ENCODE results near the gene MTHFD2L.
"Not testable (repeated sequence)": the region's sequence is repeated elsewhere in the genome, so short reads cannot be mapped to it uniquely, and the experiment has no call there.

Gene MTHFD2L

DNA sequence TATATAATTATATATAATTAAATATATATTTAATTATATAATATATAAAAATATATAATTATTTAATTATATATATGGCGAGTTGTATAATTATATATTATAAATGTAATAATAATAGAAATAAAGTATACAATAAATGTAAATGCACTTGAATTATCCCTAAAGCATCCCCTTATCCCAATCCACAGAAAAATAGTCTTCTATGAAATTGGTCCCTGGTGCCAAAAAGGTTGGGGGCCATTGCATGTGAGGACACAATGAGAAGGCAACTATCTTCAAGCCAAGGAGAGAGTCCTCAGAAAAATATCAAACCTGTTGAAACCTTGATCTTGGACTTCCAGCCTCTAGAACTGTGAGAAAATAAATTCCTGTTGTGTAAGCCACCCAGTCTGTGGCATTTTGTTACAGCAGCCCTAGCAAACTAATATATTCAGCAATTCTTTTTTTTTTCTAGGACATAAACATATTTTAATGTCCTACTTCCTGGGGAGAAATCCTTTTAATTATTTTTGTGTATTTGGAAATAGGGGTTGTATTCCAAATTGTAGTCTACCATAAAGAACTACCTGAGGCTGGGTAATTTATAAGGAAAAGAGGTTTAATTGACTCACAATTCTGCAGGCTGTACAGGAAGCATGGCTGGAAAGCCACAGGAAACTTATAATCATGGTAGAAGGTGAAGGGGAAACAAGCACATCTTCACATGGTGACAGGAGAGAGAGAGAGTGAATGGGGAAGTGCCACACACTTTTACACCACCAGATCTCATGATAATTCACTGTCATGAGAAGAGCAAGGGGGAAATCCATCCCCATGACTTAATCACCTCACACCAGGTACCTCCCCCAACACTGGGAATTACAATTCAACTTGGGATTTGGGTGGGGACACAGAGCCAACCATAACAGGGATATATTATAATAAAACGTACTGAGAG, 36.0 kb upstream of the MTHFD2L start:
- no peak for DNase-seq (ENCODE audit: low read depth)
- no peak overlapping the region for H3K4me3 ChIP-seq (ENCODE audit: low read depth, low read length)
- TF ChIP-seq, protein P1, sequence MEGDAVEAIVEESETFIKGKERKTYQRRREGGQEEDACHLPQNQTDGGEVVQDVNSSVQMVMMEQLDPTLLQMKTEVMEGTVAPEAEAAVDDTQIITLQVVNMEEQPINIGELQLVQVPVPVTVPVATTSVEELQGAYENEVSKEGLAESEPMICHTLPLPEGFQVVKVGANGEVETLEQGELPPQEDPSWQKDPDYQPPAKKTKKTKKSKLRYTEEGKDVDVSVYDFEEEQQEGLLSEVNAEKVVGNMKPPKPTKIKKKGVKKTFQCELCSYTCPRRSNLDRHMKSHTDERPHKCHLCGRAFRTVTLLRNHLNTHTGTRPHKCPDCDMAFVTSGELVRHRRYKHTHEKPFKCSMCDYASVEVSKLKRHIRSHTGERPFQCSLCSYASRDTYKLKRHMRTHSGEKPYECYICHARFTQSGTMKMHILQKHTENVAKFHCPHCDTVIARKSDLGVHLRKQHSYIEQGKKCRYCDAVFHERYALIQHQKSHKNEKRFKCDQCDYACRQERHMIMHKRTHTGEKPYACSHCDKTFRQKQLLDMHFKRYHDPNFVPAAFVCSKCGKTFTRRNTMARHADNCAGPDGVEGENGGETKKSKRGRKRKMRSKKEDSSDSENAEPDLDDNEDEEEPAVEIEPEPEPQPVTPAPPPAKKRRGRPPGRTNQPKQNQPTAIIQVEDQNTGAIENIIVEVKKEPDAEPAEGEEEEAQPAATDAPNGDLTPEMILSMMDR (IDR thresholded peaks at IDR 0.05; ENCODE audit: control insufficient read depth, extremely low read depth, insufficient read depth): no peak

DNA sequence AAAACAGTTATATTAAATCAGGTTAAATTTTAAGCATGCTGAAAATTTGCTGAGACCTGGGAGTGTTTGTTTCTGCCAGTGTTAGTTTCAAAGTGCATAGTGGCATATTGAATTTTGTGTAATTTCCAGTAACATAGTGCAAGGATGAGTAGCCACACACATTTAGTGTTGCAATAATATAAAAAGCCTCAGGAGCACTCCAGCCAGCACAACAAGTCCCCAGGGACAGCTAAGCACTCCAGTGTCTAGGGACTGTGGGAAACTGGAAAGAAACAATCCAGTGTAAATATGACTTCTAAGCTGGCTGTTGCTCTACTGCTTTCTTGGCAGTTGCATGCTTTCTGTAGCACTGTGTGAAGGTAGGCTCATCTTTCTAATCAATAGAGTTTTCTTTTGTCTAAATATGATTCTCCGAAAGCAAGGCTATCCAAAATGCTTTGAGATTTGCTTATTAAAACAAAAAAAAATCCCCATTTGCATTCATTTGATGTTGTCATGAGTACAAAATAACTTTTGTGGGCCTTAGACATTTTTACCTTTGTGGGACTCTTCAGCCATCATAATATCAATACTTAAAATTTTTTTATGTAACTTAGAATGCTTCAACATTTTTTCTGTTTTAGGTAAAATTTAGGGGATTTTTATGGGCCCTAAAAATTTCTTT, 34.7 kb upstream of the MTHFD2L start:
- TF ChIP-seq, protein P1 (IDR thresholded peaks at IDR 0.05; ENCODE audit: control insufficient read depth, extremely low read depth, insufficient read depth): no peak
- H3K4me3 ChIP-seq (ENCODE audit: low read depth, low read length): no peak overlapping the region
- DNase-seq (ENCODE audit: low read depth): peak; percentile 62

DNA sequence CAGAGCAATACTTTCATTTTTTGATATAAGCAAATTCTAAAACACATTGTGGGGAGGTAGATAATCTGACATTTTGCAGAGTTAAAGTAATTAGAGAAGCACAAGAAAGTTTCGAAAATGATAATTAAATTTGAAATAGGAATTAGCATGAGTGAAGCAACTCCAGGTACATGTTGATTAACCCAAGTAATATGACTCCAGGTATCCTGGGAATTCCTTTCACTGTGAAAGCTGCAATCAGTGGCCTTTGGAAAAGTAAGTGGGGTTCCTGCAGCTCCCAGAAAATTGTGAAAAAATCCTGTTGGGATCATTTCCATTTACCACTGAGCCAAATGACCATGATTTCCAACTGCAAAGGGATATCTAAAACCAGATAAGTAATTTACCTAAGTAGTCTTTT, 32.9 kb upstream of the MTHFD2L start:
- TF ChIP-seq, protein P1 (IDR thresholded peaks at IDR 0.05; ENCODE audit: control insufficient read depth, extremely low read depth, insufficient read depth): no peak
- no peak for DNase-seq (ENCODE audit: low read depth)
- no peak overlapping the region for H3K4me3 ChIP-seq (ENCODE audit: low read depth, low read length)

DNA sequence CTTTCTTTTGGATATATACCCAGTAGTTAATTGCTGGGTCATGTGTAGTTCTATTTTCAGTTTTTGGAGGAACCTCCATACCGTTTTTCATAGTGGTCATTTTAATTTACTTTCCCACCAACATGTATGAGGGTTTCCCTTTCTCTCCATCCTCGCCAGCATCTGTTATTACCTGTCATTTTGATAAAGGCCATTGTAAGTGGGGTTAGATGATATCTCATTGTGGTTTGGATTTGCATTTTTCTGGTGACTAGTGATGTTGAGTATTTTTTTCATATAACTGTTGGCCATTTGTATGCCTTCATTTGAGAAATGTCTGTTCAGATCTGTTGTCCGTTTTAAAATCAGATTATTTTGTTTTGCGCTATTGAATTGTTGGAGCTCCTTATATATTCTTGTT, 30.2 kb upstream of the MTHFD2L start:
- no peak for DNase-seq (ENCODE audit: low read depth)
- H3K4me3 ChIP-seq (ENCODE audit: low read depth, low read length): no peak overlapping the region
- TF ChIP-seq, protein P1 (IDR thresholded peaks at IDR 0.05; ENCODE audit: control insufficient read depth, extremely low read depth, insufficient read depth): no peak

DNA sequence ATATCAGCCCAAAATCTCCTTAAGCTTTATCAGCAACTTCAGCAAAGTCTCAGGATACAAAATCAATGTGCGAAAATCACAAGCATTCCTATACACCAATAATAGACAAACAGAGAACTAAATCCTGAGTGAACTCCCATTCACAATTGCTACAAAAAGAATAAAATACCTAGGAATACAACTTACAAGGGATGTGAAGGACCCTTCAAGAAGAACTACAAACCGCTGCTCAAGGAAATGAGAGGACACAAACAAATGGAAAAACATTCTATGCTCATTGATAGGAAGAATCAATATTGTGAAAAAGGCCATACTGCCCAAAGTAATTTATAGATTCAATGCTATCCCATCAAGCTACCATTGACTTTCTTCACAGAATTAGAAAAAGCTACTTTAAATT, 27.1 kb upstream of the MTHFD2L start:
- H3K4me3 ChIP-seq (ENCODE audit: low read depth, low read length); DNase-seq (ENCODE audit: low read depth): not testable (repeated sequence)

DNA sequence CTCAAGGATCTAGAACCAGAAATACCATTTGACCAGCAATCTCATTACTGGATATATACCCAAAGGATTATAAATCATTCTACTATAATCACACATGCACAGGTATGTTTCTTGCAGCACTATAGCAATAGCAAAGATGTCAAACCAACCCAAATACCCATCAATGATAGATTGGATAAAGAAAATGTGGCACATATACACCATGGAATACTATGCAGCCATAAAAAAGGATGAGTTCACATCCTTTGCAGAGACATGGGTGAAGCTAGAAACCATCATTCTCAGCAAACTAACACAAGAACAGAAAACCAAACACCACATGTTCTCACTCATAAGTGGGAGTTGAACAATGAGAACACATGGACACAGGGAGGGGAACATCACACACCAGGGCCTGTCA, 25.7 kb upstream of the MTHFD2L start:
- not testable (repeated sequence) for H3K4me3 ChIP-seq (ENCODE audit: low read depth, low read length); DNase-seq (ENCODE audit: low read depth)

DNA sequence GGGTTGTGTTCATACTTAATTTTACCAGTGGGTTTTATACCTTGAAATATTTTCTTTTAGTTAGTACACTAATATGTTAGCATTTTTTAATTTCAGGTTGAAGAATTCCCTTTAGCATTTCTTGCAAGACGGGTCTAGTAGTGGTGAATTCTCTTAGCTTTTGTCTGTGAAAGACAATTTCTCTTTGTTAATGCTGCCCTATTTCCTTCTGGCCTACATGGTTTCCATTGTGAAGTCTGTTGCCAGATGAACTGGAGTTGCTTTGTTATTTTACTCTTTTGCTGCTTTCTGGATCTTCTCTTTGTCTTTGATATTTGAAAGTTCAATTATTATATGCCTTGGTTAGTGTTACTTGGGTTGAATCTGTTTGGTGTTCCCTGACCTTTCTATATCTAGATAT, 25.0 kb upstream of the MTHFD2L start:
- TF ChIP-seq, protein P1 (IDR thresholded peaks at IDR 0.05; ENCODE audit: control insufficient read depth, extremely low read depth, insufficient read depth): no peak
- no peak for DNase-seq (ENCODE audit: low read depth)
- H3K4me3 ChIP-seq (ENCODE audit: low read depth, low read length): no peak overlapping the region

Data from LNCaP clone FGC (cell line).